Measurements from ENCODE around the gene CTCFL. TPM values are rescaled to one million over a fixed set of nuclear protein-coding genes. Genes with fewer than 3 reads are reported as not detected.

Gene CTCFL
- total and polyA plus RNA-seq, 2 donors (not counting 3 experiments of a cell fraction or from before 2014, with no cell fraction given): not detected

- FAIRE-seq (no peak), DNase-seq (ENCODE audit: low read depth, low spot score) (no peak)
- Histone ChIP-seq H3K9me3 (replicated peaks; ENCODE audit: control insufficient read depth, insufficient read depth, low read length) (no peaks in the 10 kb centered on the region), H3K27ac (ENCODE audit: insufficient read depth, low read depth, low read length) (no peak overlapping the region), H3K4me3 (replicated peaks in 1 of 3; ENCODE audit: insufficient read depth in 1 of 3, low read depth in 1 of 3, low read length in 3 of 3) (no peak overlapping the region), H3K9ac (replicated peaks; ENCODE audit: extremely low read depth, insufficient read depth, low read length) (no peak overlapping the region), H4K20me1 (replicated peaks; ENCODE audit: control insufficient read depth, extremely low read depth, insufficient read depth, low read length) (no peaks in the 10 kb centered on the region), H3K4me2 (ENCODE audit: insufficient read depth, low read length) (no peak overlapping the region), H2AFZ (ENCODE audit: low read depth, low read length) (no peak overlapping the region), H3K36me3 (ENCODE audit: control insufficient read depth in 2 of 2, extremely low read depth in 1 of 2, insufficient read depth in 2 of 2, low read length in 2 of 2) (no peaks in the 10 kb centered on the region), H3K9me1 (replicated peaks; ENCODE audit: control insufficient read depth, extremely low read depth, insufficient read depth, low read length) (no peaks in the 10 kb centered on the region), H3K79me2 (ENCODE audit: control insufficient read depth, insufficient read depth, low read length) (no peaks in the 10 kb centered on the region), H3K27me3 (ENCODE audit: control insufficient read depth in 2 of 2, insufficient read depth in 2 of 2, low read length in 2 of 2) (peaks cover 11 to 12% of the 10 kb centered on the region in 2 experiments), H3K4me1 (ENCODE audit: control insufficient read depth, extremely low read depth, insufficient read depth, low read length) (no peaks in the 10 kb centered on the region)
- TF ChIP-seq JUN (IDR thresholded peaks at IDR 0.05; ENCODE audit: borderline replicate concordance, insufficient read depth, insufficient read length, low read depth) (no peak), FOS (IDR thresholded peaks at IDR 0.05; ENCODE audit: borderline replicate concordance, insufficient read depth, low read length) (no peak), GATA2 (IDR thresholded peaks at IDR 0.05; ENCODE audit: insufficient read depth, insufficient read length, low read depth, low read length) (no peak), MAX (IDR thresholded peaks at IDR 0.05; ENCODE audit: insufficient read depth, insufficient read length) (no peak)
- no TSS peak for BruUV-seq (replicated peaks)
- intact Hi-C loops (cut with micrococcal nuclease): no loop called here
- ChIA-PET CTCF (interaction anchor here (0.8 to 1.4 kb wide), 2 partner anchors 8 to 678 kb away, joined by 3 read pairs; no protein-coding TSS in a partner anchor), POLR2A (no interaction called here)
- dilution Hi-C loops (cut with MboI; ENCODE audit: extremely low pct_ligation_motif_present, low sequenced_read_pairs): no loop called here
Measured at GRCh38 chr20:57501461-57502335, 23.2 kb downstream of the CTCFL start.

GRCh38 chr20:57500962-57501361 lies 24.0 kb downstream of the CTCFL start:
- Histone ChIP-seq H3K9me1 (replicated peaks; ENCODE audit: control insufficient read depth, extremely low read depth, insufficient read depth, low read length) (no peaks in the 10 kb centered on the region), H3K36me3 (ENCODE audit: control insufficient read depth in 2 of 2, extremely low read depth in 1 of 2, insufficient read depth in 2 of 2, low read length in 2 of 2) (no peaks in the 10 kb centered on the region), H3K9me3 (replicated peaks; ENCODE audit: control insufficient read depth, insufficient read depth, low read length) (no peaks in the 10 kb centered on the region), H3K27me3 (ENCODE audit: control insufficient read depth in 2 of 2, insufficient read depth in 2 of 2, low read length in 2 of 2) (peaks cover 11 to 12% of the 10 kb centered on the region in 2 experiments), H3K79me2 (ENCODE audit: control insufficient read depth, insufficient read depth, low read length) (no peaks in the 10 kb centered on the region), H3K27ac (ENCODE audit: insufficient read depth, low read depth, low read length) (no peak overlapping the region), H3K9ac (replicated peaks; ENCODE audit: extremely low read depth, insufficient read depth, low read length) (no peak overlapping the region), H2AFZ (ENCODE audit: low read depth, low read length) (no peak overlapping the region), H3K4me3 (replicated peaks in 1 of 3; ENCODE audit: insufficient read depth in 1 of 3, low read depth in 1 of 3, low read length in 3 of 3) (no peak overlapping the region), H4K20me1 (replicated peaks; ENCODE audit: control insufficient read depth, extremely low read depth, insufficient read depth, low read length) (no peaks in the 10 kb centered on the region), H3K4me1 (ENCODE audit: control insufficient read depth, extremely low read depth, insufficient read depth, low read length) (no peaks in the 10 kb centered on the region), H3K4me2 (ENCODE audit: insufficient read depth, low read length) (no peak overlapping the region)
- TF ChIP-seq POLR2A (IDR thresholded peaks at IDR 0.05; ENCODE audit: low read depth, low read length) (no peak), POLR2AphosphoS5 (IDR thresholded peaks at IDR 0.05; ENCODE audit: insufficient read depth, low read depth, low read length) (no peak), MAX (IDR thresholded peaks at IDR 0.05; ENCODE audit: insufficient read depth, insufficient read length) (no peak), MYC (IDR thresholded peaks at IDR 0.05; ENCODE audit: low read depth, low read length) (no peak), FOS (IDR thresholded peaks at IDR 0.05; ENCODE audit: borderline replicate concordance, insufficient read depth, low read length) (no peak), EZH2 (IDR thresholded peaks at IDR 0.05; ENCODE audit: borderline replicate concordance, low read depth, low read length, severe bottlenecking) (no peak), JUN (IDR thresholded peaks at IDR 0.05; ENCODE audit: borderline replicate concordance, insufficient read depth, insufficient read length, low read depth) (no peak), CTCF (IDR thresholded peaks at IDR 0.05; ENCODE audit: extremely low read depth in 1 of 2, insufficient read depth in 1 of 2, low read depth in 1 of 2, low read length in 2 of 2) (no peak), GATA2 (IDR thresholded peaks at IDR 0.05; ENCODE audit: insufficient read depth, insufficient read length, low read depth, low read length) (no peak)
- ChIA-PET POLR2A (no interaction called here), CTCF (interaction anchor here (1.4 kb wide), 1 partner anchor 679 kb away, joined by 3 read pairs; no protein-coding TSS in a partner anchor)
- intact Hi-C loops (cut with micrococcal nuclease): no loop called here
- DNase-seq (ENCODE audit: low read depth, low spot score): no peak
- dilution Hi-C loops (cut with MboI; ENCODE audit: extremely low pct_ligation_motif_present, low sequenced_read_pairs): no loop called here
- FAIRE-seq: no peak
- BruUV-seq (replicated peaks): no TSS peak

All from endothelial cell of umbilical vein (primary cell).